K562 (cell line): Measurements from ENCODE around the gene EFEMP2. TPM values are rescaled to one million over a fixed set of nuclear protein-coding genes. Genes with fewer than 3 reads are reported as not detected.
A peak's percentile ranks its signal among the peaks of the same experiment; 100 is the strongest.

Experiments used
- CCAR2 ChIP-seq: fragments of 200-400 bp; formaldehyde crosslinking; IDR thresholded peaks from 2 replicates; pipeline ENCODE4 v1.6.1; 2017; ENCODE audit warnings: mild to moderate bottlenecking, low read depth, low read length
- CREBBP ChIP-seq: IDR thresholded peaks from one replicate; pipeline ENCODE4 v1.6.1; 2012; ENCODE audit warnings: low read depth, mild to moderate bottlenecking, control low read depth, inconsistent platforms, low read length
- CREM ChIP-seq: IDR thresholded peaks from 2 replicates; pipeline ENCODE4 v1.6.1; 2014; ENCODE audit warnings: antibody characterized with exemption, low read depth
- DDX20 ChIP-seq: fragments of 450-650 bp; IDR thresholded peaks from 2 replicates; pipeline ENCODE4 v1.6.1; 2016; ENCODE audit warnings: missing genetic modification characterization, low read depth, mild to moderate bottlenecking, missing compliant biosample characterization, moderate library complexity
- DNMT1 ChIP-seq: fragments of 450-650 bp; IDR thresholded peaks from 2 replicates; pipeline ENCODE4 v1.6.1; 2016; ENCODE audit warnings: antibody characterized with exemption, mild to moderate bottlenecking
- IRF1 ChIP-seq: sonication (generic); formaldehyde crosslinking; IDR thresholded peaks from 2 replicates; pipeline ENCODE4 v1.8.0; 2022; ENCODE audit warnings: missing genetic modification reagents, mild to moderate bottlenecking, borderline replicate concordance
- MTF1 ChIP-seq: fragments of 250-450 bp; sonication (Bioruptor Pico); IDR thresholded peaks from 2 replicates; pipeline ENCODE4 v1.9.0; 2021; ENCODE audit warnings: moderate library complexity, mild to moderate bottlenecking, inconsistent platforms, borderline replicate concordance
- PCBP2 ChIP-seq: fragments of 200-400 bp; formaldehyde crosslinking; IDR thresholded peaks from 2 replicates; pipeline ENCODE4 v1.6.1; 2018; ENCODE audit warnings: low read length, low read depth, mild to moderate bottlenecking, moderate library complexity; ENCODE audit not compliant: poor library complexity, severe bottlenecking
- POLR2B ChIP-seq: fragments of 450-650 bp; IDR thresholded peaks from 2 replicates; pipeline ENCODE4 v1.6.1; 2018; ENCODE audit warnings: low read depth; ENCODE audit not compliant: partially characterized antibody
- TCF3 ChIP-seq: sonication (generic); formaldehyde crosslinking; IDR thresholded peaks from 2 replicates; pipeline ENCODE4 v1.4.0; 2020; ENCODE audit warnings: mild to moderate bottlenecking, missing genetic modification reagents
- TRIM24 ChIP-seq, 2 experiments: fragments of 450-650 bp; IDR thresholded peaks; 2 replicates each; pipeline ENCODE4 v1.6.1; 2016
- U2AF2 ChIP-seq: fragments of 200-400 bp; formaldehyde crosslinking; optimal IDR thresholded peaks from 2 replicates; pipeline ENCODE3; 2017; ENCODE audit warnings: low read depth, mild to moderate bottlenecking, low read length
- ZFP91 ChIP-seq: sonication (generic); formaldehyde crosslinking; IDR thresholded peaks from 2 replicates; pipeline ENCODE4 v1.8.0; 2022; ENCODE audit warnings: mild to moderate bottlenecking, missing genetic modification reagents
- ZFPM2 ChIP-seq: fragments of 250-450 bp; sonication (Bioruptor Pico); IDR thresholded peaks from 2 replicates; pipeline ENCODE4 v1.5.1; 2022; ENCODE audit warnings: mild to moderate bottlenecking
- ZNF311 ChIP-seq: fragments of 250-450 bp; sonication (Bioruptor Pico); IDR thresholded peaks from 2 replicates; pipeline ENCODE4 v1.4.0; 2020; ENCODE audit warnings: mild to moderate bottlenecking, moderate library complexity
- ZNF324 ChIP-seq: fragments of 250-450 bp; sonication (Bioruptor Pico); IDR thresholded peaks from 2 replicates; pipeline ENCODE4 v1.4.0; 2020; ENCODE audit warnings: mild to moderate bottlenecking
- ZNF395 ChIP-seq: fragments of 200-800 bp; sonication (Bioruptor generic); IDR thresholded peaks from 2 replicates; pipeline ENCODE4 v1.6.1; 2017; ENCODE audit warnings: missing genetic modification characterization, missing compliant biosample characterization
- ZNF436 ChIP-seq: fragments of 250-450, 450-650 bp; sonication (Bioruptor Pico); formaldehyde crosslinking; IDR thresholded peaks from 2 replicates; pipeline ENCODE4 v1.7.0; 2020; ENCODE audit warnings: mild to moderate bottlenecking
- ZNF778 ChIP-seq: fragments of 450-650 bp; formaldehyde crosslinking; IDR thresholded peaks from 2 replicates; pipeline ENCODE4 v1.4.0; 2020; ENCODE audit warnings: mild to moderate bottlenecking, moderate library complexity
- polyA plus RNA-seq, 8 experiments: library from polyadenylated mRNA; depleted of rRNA in 4 of 8; stranded (reverse) in 5 of 8; unstranded in 3 of 8; fragments of >200 nt; fragmentation: Nextera tagmentation in 2 of 8; fragmentation: Illumina TruSeq in 1 of 8; extraction: Ambion mirVana in 2 of 8; extraction: Trizol in 1 of 8; gene quantifications; 2 replicates each; pipeline versions ENCODE4 v1.2.1 to v1.2.3, GENCODE V29; 2011 to 2014; ENCODE audit warnings: inconsistent platforms in 1 of 8, missing spikeins in 1 of 8
- total RNA-seq, 7 experiments: library from RNA; depleted of rRNA in 6 of 7; stranded (reverse); fragments of >200 nt in 6 of 7; fragmentation: Illumina TruSeq in 2 of 7; extraction: Trizol in 2 of 7; gene quantifications; 2 replicates each; pipeline versions ENCODE4 v1.2.1 to v1.2.3, GENCODE V29; 2011 to 2021; ENCODE audit warnings: low replicate concordance in 1 of 7
- TF ChIP-seq, protein P1 (sequence below): fragments of 450-650 bp; IDR thresholded peaks from 2 replicates; pipeline ENCODE4 v1.6.1; 2016; ENCODE audit warnings: antibody characterized with exemption
- TF ChIP-seq, protein P2 (sequence below): fragments of 450-650 bp; IDR thresholded peaks from 2 replicates; pipeline ENCODE4 v1.7.0; 2016; ENCODE audit warnings: borderline replicate concordance

EFEMP2 gene
- total and polyA plus RNA-seq, 9 of the 15 experiments (the other 6 are each of a cell fraction or from before 2014, with no cell fraction given) = 0.07 to 2.9 (median 0.69) TPM; not detected in 1

- TF ChIP-seq, protein P1, sequence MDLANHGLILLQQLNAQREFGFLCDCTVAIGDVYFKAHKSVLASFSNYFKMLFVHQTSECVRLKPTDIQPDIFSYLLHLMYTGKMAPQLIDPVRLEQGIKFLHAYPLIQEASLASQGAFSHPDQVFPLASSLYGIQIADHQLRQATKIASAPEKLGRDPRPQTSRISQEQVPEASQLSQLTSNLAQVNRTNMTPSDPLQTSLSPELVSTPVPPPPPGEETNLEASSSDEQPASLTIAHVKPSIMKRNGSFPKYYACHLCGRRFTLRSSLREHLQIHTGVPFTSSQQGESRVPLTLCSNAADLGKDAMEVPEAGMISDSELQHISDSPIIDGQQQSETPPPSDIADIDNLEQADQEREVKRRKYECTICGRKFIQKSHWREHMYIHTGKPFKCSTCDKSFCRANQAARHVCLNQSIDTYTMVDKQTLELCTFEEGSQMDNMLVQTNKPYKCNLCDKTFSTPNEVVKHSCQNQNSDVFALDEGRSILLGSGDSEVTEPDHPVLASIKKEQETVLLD = no peak
- TF ChIP-seq ZNF778 (no peak), PCBP2 (no peak), TCF3 (no peak; the same call in 1 of the 2 replicates), MTF1 (CRISPR knock-in tag) (no peak), ZNF436 (CRISPR knock-in tag) (no peak), ZFP91 (CRISPR knock-in tag) (no peak), U2AF2 (no peak), ZFPM2 (CRISPR knock-in tag) (no peak), ZNF311 (no peak), CREBBP (no peak), TRIM24 (IDR thresholded peaks at IDR 0.05) (peak in 1 of 2 experiments; percentile 48; a peak in 2 of 4 replicates), ZNF395 (CRISPR knock-in tag) (peak; percentile 98), IRF1 (no peak), DNMT1 (no peak), POLR2B (peak; percentile 82), DDX20 (tag) (no peak), CREM (peak; percentile 97), CCAR2 (no peak), ZNF324 (CRISPR knock-in tag) (no peak)
- TF ChIP-seq, protein P2, sequence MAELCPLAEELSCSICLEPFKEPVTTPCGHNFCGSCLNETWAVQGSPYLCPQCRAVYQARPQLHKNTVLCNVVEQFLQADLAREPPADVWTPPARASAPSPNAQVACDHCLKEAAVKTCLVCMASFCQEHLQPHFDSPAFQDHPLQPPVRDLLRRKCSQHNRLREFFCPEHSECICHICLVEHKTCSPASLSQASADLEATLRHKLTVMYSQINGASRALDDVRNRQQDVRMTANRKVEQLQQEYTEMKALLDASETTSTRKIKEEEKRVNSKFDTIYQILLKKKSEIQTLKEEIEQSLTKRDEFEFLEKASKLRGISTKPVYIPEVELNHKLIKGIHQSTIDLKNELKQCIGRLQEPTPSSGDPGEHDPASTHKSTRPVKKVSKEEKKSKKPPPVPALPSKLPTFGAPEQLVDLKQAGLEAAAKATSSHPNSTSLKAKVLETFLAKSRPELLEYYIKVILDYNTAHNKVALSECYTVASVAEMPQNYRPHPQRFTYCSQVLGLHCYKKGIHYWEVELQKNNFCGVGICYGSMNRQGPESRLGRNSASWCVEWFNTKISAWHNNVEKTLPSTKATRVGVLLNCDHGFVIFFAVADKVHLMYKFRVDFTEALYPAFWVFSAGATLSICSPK = no peak
Measured at GRCh38 chr11:65888163-65888814, 15.7 kb upstream of the EFEMP2 start, which contains the start of gene FIBP (continued).
